HepG2 (cell line): ENCODE data around the gene DPY30. TPM values are rescaled to one million over a fixed set of nuclear protein-coding genes. Genes with fewer than 3 reads are reported as not detected.

Experiments
- ARNT2 ChIP-seq: sonication (generic); formaldehyde crosslinking; IDR thresholded peaks from 2 replicates; pipeline ENCODE4 v1.8.0; 2022; ENCODE audit warnings: mild to moderate bottlenecking, low read depth, missing genetic modification reagents, moderate library complexity
- ATF7-NPFF ChIP-seq: sonication (generic); formaldehyde crosslinking; IDR thresholded peaks from 2 replicates; pipeline ENCODE4 v1.8.1; 2023; ENCODE audit warnings: mild to moderate bottlenecking, low read depth, missing genetic modification reagents, moderate library complexity
- GABPB1 ChIP-seq: IDR thresholded peaks from 2 replicates; pipeline ENCODE4 v1.6.1; 2016; ENCODE audit warnings: mild to moderate bottlenecking, missing genetic modification reagents, moderate library complexity, missing compliant biosample characterization
- HOXA7 ChIP-seq: sonication (generic); formaldehyde crosslinking; IDR thresholded peaks from 2 replicates; pipeline ENCODE4 v1.8.1; 2022; ENCODE audit warnings: mild to moderate bottlenecking, missing genetic modification reagents, moderate library complexity
- PAF1 ChIP-seq: IDR thresholded peaks from 2 replicates; pipeline ENCODE4 v1.6.1; 2016; ENCODE audit warnings: missing genetic modification reagents, missing compliant biosample characterization
- RCOR2 ChIP-seq: IDR thresholded peaks from 2 replicates; pipeline ENCODE4 v1.6.1; 2016; ENCODE audit warnings: missing biosample characterization, missing genetic modification reagents
- SETDB1 ChIP-seq: sonication (generic); formaldehyde crosslinking; IDR thresholded peaks from 2 replicates; pipeline ENCODE4 v1.5.1; 2020; ENCODE audit warnings: missing genetic modification reagents, mild to moderate bottlenecking, borderline replicate concordance
- ZBTB38 ChIP-seq: sonication (generic); formaldehyde crosslinking; IDR thresholded peaks from 2 replicates; pipeline ENCODE4 v1.5.1; 2020; ENCODE audit warnings: mild to moderate bottlenecking, missing genetic modification reagents
- ZNF33A ChIP-seq: sonication (generic); formaldehyde crosslinking; IDR thresholded peaks from 2 replicates; pipeline ENCODE4 v1.5.1; 2020; ENCODE audit warnings: missing genetic modification reagents, mild to moderate bottlenecking, moderate library complexity, borderline replicate concordance
- ZNF460 ChIP-seq: sonication (generic); formaldehyde crosslinking; IDR thresholded peaks from 2 replicates; pipeline ENCODE4 v1.5.1; 2020; ENCODE audit warnings: missing genetic modification reagents, mild to moderate bottlenecking, borderline replicate concordance
- ZNF615 ChIP-seq: sonication (generic); formaldehyde crosslinking; IDR thresholded peaks from 2 replicates; pipeline ENCODE4 v1.5.0; 2020; ENCODE audit warnings: mild to moderate bottlenecking, missing genetic modification reagents, borderline replicate concordance
- ZNF781 ChIP-seq: sonication (generic); formaldehyde crosslinking; IDR thresholded peaks from 2 replicates; pipeline ENCODE4 v1.5.1; 2020; ENCODE audit warnings: borderline replicate concordance, mild to moderate bottlenecking, missing genetic modification reagents; ENCODE audit errors: not compliant biosample characterization
- ZZZ3 ChIP-seq: sonication (generic); formaldehyde crosslinking; IDR thresholded peaks from 2 replicates; pipeline ENCODE4 v1.4.0; 2020; ENCODE audit warnings: missing genetic modification reagents, mild to moderate bottlenecking, borderline replicate concordance
- polyA plus RNA-seq, 8 experiments: library from polyadenylated mRNA; depleted of rRNA in 3 of 8; stranded (reverse) in 7 of 8; unstranded in 1 of 8; fragments of >200 nt; fragmentation: Illumina TruSeq in 4 of 8; extraction: Trizol in 4 of 8; gene quantifications; 2 replicates each; pipeline versions ENCODE4 v1.2.1 to v1.2.3, GENCODE V29; 2011 to 2016; ENCODE audit warnings: low read depth in 4 of 8, missing spikeins in 1 of 8, mixed read lengths in 1 of 8; ENCODE audit not compliant: insufficient read depth in 1 of 8
- total RNA-seq, 5 experiments: library from RNA; depleted of rRNA; stranded (reverse); fragments of >200 nt; fragmentation: Illumina TruSeq; extraction: Trizol; gene quantifications; 2 replicates each; pipeline ENCODE4 v1.2.3, GENCODE V29; 2016; ENCODE audit warnings: low read depth in 1 of 5
- TF ChIP-seq, protein P1 (sequence below): conservative IDR thresholded peaks from 2 replicates; pipeline ENCODE4 v1.6.1; 2018; ENCODE audit warnings: missing genetic modification reagents
- TF ChIP-seq, protein P2 (sequence below): sonication (generic); formaldehyde crosslinking; IDR thresholded peaks from 2 replicates; pipeline ENCODE4 v1.4.0; 2020; ENCODE audit warnings: low read depth, missing genetic modification reagents
- TF ChIP-seq, protein P3 (sequence below): sonication (generic); formaldehyde crosslinking; IDR thresholded peaks from 2 replicates; pipeline ENCODE4 v1.5.0; 2020; ENCODE audit warnings: missing genetic modification reagents

Gene DPY30
- total and polyA plus RNA-seq, 2 of the 13 experiments (the other 11 are each of a cell fraction or from before 2014, with no cell fraction given): 98.1 to 118 TPM

DNA sequence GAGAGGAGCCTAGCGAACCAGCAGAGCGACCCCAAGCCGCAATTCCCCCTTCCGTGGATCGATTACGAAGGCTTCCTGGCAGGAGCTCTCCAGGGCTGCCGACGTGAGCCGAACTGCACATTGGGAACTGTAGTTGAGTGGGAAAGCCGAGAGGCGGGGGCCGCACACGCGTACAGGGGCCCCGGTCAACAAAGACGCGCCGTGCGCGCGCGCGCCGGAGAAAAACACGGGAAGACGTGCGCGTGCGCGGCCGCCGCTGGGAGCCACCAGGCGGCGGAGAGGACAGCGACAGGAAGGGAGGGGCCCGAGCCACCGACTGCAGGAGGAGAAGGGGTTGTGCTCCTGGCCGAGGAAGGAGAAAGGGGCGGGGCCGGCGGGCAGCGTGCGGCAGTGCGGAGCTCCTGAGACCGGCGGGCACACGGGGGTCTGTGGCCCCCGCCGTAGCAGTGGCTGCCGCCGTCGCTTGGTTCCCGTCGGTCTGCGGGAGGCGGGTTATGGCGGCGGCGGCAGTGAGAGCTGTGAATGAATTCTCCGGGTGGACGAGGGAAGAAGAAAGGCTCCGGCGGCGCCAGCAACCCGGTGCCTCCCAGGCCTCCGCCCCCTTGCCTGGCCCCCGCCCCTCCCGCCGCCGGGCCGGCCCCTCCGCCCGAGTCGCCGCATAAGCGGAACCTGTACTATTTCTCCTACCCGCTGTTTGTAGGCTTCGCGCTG lies 23.9 kb upstream of the DPY30 start, which contains the start of gene SPAST (continued):
- no peak for TF ChIP-seq PAF1
- peak; percentile 92 for TF ChIP-seq GABPB1 (CRISPR knock-in tag)
- no peak for TF ChIP-seq ZNF615 (CRISPR knock-in tag)
- TF ChIP-seq RCOR2: no peak
- no peak for TF ChIP-seq HOXA7 (CRISPR knock-in tag)
- TF ChIP-seq SETDB1 (CRISPR knock-in tag): no peak
- TF ChIP-seq, protein P1, sequence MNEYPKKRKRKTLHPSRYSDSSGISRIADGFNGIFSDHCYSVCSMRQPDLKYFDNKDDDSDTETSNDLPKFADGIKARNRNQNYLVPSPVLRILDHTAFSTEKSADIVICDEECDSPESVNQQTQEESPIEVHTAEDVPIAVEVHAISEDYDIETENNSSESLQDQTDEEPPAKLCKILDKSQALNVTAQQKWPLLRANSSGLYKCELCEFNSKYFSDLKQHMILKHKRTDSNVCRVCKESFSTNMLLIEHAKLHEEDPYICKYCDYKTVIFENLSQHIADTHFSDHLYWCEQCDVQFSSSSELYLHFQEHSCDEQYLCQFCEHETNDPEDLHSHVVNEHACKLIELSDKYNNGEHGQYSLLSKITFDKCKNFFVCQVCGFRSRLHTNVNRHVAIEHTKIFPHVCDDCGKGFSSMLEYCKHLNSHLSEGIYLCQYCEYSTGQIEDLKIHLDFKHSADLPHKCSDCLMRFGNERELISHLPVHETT (CRISPR knock-in tag): peak; percentile 91
- TF ChIP-seq ARNT2 (CRISPR knock-in tag): peak; percentile 69
- peak; percentile 41 for TF ChIP-seq ZNF781
- peak; percentile 18; the same call in 1 of the 2 replicates for TF ChIP-seq ATF7-NPFF
- TF ChIP-seq ZNF460: peak; percentile 75; the same call in 1 of the 2 replicates
- TF ChIP-seq, protein P2, sequence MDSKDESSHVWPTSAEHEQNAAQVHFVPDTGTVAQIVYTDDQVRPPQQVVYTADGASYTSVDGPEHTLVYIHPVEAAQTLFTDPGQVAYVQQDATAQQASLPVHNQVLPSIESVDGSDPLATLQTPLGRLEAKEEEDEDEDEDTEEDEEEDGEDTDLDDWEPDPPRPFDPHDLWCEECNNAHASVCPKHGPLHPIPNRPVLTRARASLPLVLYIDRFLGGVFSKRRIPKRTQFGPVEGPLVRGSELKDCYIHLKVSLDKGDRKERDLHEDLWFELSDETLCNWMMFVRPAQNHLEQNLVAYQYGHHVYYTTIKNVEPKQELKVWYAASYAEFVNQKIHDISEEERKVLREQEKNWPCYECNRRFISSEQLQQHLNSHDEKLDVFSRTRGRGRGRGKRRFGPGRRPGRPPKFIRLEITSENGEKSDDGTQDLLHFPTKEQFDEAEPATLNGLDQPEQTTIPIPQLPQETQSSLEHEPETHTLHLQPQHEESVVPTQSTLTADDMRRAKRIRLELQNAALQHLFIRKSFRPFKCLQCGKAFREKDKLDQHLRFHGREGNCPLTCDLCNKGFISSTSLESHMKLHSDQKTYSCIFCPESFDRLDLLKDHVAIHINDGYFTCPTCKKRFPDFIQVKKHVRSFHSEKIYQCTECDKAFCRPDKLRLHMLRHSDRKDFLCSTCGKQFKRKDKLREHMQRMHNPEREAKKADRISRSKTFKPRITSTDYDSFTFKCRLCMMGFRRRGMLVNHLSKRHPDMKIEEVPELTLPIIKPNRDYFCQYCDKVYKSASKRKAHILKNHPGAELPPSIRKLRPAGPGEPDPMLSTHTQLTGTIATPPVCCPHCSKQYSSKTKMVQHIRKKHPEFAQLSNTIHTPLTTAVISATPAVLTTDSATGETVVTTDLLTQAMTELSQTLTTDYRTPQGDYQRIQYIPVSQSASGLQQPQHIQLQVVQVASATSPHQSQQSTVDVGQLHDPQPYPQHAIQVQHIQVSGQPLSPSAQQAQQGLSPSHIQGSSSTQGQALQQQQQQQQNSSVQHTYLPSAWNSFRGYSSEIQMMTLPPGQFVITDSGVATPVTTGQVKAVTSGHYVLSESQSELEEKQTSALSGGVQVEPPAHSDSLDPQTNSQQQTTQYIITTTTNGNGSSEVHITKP (CRISPR knock-in tag): peak; percentile 67; the same call in 1 of the 2 replicates
- 0 out of 2 replicates have a peak, but pooled peaks have one; percentile 60 for TF ChIP-seq ZZZ3 (CRISPR knock-in tag)
- TF ChIP-seq ZBTB38 (CRISPR knock-in tag): peak; percentile 88
- TF ChIP-seq, protein P3, sequence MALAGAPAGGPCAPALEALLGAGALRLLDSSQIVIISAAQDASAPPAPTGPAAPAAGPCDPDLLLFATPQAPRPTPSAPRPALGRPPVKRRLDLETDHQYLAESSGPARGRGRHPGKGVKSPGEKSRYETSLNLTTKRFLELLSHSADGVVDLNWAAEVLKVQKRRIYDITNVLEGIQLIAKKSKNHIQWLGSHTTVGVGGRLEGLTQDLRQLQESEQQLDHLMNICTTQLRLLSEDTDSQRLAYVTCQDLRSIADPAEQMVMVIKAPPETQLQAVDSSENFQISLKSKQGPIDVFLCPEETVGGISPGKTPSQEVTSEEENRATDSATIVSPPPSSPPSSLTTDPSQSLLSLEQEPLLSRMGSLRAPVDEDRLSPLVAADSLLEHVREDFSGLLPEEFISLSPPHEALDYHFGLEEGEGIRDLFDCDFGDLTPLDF (CRISPR knock-in tag): peak; percentile 82
- no peak for TF ChIP-seq ZNF33A (CRISPR knock-in tag)
